ENCODE results near the gene C22orf23.

Gene C22orf23

DNA sequence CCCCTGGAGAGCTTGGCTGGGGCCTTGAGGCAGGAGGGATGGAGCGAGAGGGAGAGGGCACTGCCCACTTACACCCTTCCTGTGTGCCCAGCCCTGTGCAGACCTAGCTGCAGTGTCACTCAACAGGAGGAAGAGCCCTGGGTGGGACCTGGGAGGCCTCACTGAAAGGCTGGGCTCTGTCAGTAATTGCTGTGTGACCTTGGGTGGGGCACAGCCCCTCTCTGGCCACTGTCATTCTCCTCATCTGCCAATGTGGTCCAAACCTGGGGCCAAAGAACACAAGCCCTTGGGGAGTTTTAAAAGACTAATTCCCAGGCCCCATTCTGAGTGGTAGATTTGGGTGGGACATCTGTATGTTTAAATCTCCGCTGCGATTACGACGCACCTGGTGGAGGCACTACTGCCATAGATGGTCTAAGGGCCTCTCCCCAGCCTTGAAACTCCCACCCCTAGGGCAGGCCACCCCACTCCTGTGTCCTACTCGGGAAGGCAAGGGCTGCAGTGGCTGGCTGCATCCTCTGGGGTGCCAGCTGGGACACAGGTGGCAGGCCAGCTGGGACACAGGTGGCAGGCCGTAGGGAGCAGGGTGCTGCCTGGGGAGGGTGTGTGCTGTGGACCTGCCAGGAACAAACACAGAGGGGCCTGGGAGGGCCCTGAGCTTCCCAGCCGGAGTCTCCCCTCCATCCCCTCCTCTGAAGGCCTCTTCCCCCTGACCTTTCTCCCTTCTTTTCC lies 43.3 kb upstream of the C22orf23 start:
- Histone ChIP-seq H3K27me3 (ENCODE audit: insufficient read depth, low read length) (no peaks in the 10 kb centered on the region), H3K4me3 (ENCODE audit: low read depth, low read length) (no peak overlapping the region), H3K14ac (ENCODE audit: low read length) (no peak overlapping the region), H3K27ac (ENCODE audit: low read depth, low read length) (no peak overlapping the region), H4K12ac (ENCODE audit: low read depth, low read length) (no peak overlapping the region), H4K8ac (ENCODE audit: low read depth, low read length) (no peak overlapping the region), H3K9ac (ENCODE audit: low read length) (no peak overlapping the region), H3K9me3 (ENCODE audit: insufficient read depth, low read depth, low read length) (no peaks in the 10 kb centered on the region), H3K4me2 (ENCODE audit: low read length) (no peak overlapping the region), H3K23ac (ENCODE audit: low read length) (no peak overlapping the region), H3K36me3 (ENCODE audit: control insufficient read depth in 1 of 2, insufficient read depth in 2 of 2, low read length in 2 of 2) (no peaks in the 10 kb centered on the region), H2BK12ac (ENCODE audit: low read length) (no peak overlapping the region), H3K79me1 (ENCODE audit: low read length) (no peaks in the 10 kb centered on the region), H2BK5ac (ENCODE audit: low read depth, low read length, poor library complexity) (no peak overlapping the region), H3K4ac (ENCODE audit: low read depth, low read length) (no peak overlapping the region), H2AFZ (ENCODE audit: insufficient read depth, low read length, poor library complexity) (no peak overlapping the region), H2AK5ac (ENCODE audit: low read length) (no peak overlapping the region), H4K91ac (ENCODE audit: low read depth, low read length) (no peak overlapping the region), H3K4me1 (ENCODE audit: control insufficient read depth in 1 of 2, insufficient read depth in 2 of 2, low read length in 2 of 2) (no peaks in the 10 kb centered on the region), H3K79me2 (ENCODE audit: control insufficient read depth, insufficient read depth, low read length, poor library complexity) (no peaks in the 10 kb centered on the region), H3K18ac (ENCODE audit: low read length) (no peak overlapping the region), H2BK120ac (ENCODE audit: insufficient read depth, low read length, poor library complexity) (no peak overlapping the region)
- DNase-seq: no peak
- no CpG with 5 or more reads among the region's 8 CpGs for WGBS (ENCODE audit: extremely low coverage, insufficient coverage, insufficient read length)

DNA sequence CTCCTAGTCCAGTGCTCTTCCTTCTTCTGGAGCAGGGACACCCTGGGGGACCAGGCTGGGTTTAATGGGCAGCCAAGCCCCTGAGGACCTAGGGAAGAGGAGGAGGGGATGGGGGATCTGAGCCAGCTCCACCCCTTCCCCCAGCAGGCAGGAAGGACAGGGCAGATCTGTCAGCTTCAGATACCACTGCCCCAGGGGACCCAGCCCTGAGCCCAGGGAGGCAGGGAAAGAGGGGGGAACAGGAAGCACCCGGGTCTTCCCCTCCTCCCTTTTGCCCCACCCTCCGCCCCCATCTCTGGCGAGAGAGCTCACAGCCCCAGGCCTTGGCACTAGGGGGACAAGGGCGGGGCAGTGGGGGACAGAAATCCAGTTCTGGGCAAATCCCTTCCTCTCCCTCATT lies 42.7 kb upstream of the C22orf23 start:
- Histone ChIP-seq H3K27me3 (ENCODE audit: insufficient read depth, low read length) (no peaks in the 10 kb centered on the region), H3K4ac (ENCODE audit: low read depth, low read length) (no peak overlapping the region), H4K91ac (ENCODE audit: low read depth, low read length) (no peak overlapping the region), H3K4me2 (ENCODE audit: low read length) (no peak overlapping the region), H3K27ac (ENCODE audit: low read depth, low read length) (no peak overlapping the region), H2AK5ac (ENCODE audit: low read length) (no peak overlapping the region), H3K79me2 (ENCODE audit: control insufficient read depth, insufficient read depth, low read length, poor library complexity) (no peaks in the 10 kb centered on the region), H3K14ac (ENCODE audit: low read length) (no peak overlapping the region), H2AFZ (ENCODE audit: insufficient read depth, low read length, poor library complexity) (no peak overlapping the region), H3K4me3 (ENCODE audit: low read depth, low read length) (no peak overlapping the region), H3K23ac (ENCODE audit: low read length) (no peak overlapping the region), H3K36me3 (ENCODE audit: control insufficient read depth in 1 of 2, insufficient read depth in 2 of 2, low read length in 2 of 2) (no peaks in the 10 kb centered on the region), H2BK120ac (ENCODE audit: insufficient read depth, low read length, poor library complexity) (no peak overlapping the region), H2BK12ac (ENCODE audit: low read length) (no peak overlapping the region), H3K9ac (ENCODE audit: low read length) (no peak overlapping the region), H3K18ac (ENCODE audit: low read length) (no peak overlapping the region), H4K12ac (ENCODE audit: low read depth, low read length) (no peak overlapping the region), H4K8ac (ENCODE audit: low read depth, low read length) (no peak overlapping the region), H3K4me1 (ENCODE audit: control insufficient read depth in 1 of 2, insufficient read depth in 2 of 2, low read length in 2 of 2) (no peaks in the 10 kb centered on the region), H2BK5ac (ENCODE audit: low read depth, low read length, poor library complexity) (no peak overlapping the region), H3K79me1 (ENCODE audit: low read length) (no peaks in the 10 kb centered on the region), H3K9me3 (ENCODE audit: insufficient read depth, low read depth, low read length) (no peaks in the 10 kb centered on the region)
- no CpG with 5 or more reads among the region's 4 CpGs for WGBS (ENCODE audit: extremely low coverage, insufficient coverage, insufficient read length)
- DNase-seq: no peak

DNA sequence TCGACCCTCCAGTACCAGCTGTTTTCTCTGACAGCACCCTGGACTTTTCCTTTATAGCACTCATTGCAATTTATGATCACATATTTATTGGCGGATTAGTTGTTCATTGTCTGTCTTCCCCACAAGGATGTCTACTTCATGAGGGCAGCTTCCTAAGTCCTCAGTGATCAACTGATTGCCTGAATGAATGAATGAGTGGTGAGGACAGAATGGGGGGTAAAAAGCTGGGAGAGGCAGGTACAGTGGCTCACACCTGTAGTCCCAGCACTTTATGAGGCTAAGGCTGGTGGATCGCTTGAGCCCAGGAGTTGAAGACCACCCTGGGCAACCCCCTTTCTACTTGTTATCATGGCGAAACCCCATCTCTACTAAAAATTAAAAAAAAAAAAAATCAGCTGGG lies 42.1 kb upstream of the C22orf23 start:
- no peak overlapping the region for H4K91ac ChIP-seq (ENCODE audit: low read depth, low read length)
- no CpG with 5 or more reads among the region's 4 CpGs for WGBS (ENCODE audit: extremely low coverage, insufficient coverage, insufficient read length)

DNA sequence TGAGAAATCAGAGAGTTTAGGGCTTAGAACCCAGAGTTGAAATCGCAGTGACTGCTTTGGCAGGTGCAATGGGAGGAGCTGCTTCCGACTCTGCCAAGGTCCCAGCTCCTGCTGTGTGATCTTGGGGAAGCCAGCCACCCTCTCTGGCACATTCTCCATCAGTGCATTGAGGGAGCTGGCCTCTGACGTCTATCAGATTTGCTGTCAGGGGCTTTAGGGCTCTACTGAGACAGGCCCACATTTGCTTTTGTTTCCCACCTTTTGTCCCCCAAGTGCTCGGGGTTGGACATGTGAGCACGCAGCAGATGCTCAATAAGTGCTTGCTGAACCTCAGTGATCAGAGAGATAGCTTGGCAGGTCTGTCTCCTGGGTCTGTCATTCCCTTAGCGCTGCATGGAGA lies 41.6 kb upstream of the C22orf23 start:
- H3K14ac ChIP-seq (ENCODE audit: low read length): no peak overlapping the region
- no CpG with 5 or more reads among the region's 6 CpGs for WGBS (ENCODE audit: extremely low coverage, insufficient coverage, insufficient read length)
- no peaks in the 10 kb centered on the region for H3K9me3 ChIP-seq (ENCODE audit: insufficient read depth, low read depth, low read length)
- H3K4me1 ChIP-seq (ENCODE audit: control insufficient read depth in 1 of 2, insufficient read depth in 2 of 2, low read length in 2 of 2): no peaks in the 10 kb centered on the region
- H3K9ac ChIP-seq (ENCODE audit: low read length): no peak overlapping the region
- H2AK5ac ChIP-seq (ENCODE audit: low read length): no peak overlapping the region
- no peaks in the 10 kb centered on the region for H3K27me3 ChIP-seq (ENCODE audit: insufficient read depth, low read length)
- H3K4me2 ChIP-seq (ENCODE audit: low read length): no peak overlapping the region
- H3K27ac ChIP-seq (ENCODE audit: low read depth, low read length): no peak overlapping the region
- no peak overlapping the region for H2BK5ac ChIP-seq (ENCODE audit: low read depth, low read length, poor library complexity)
- H2BK120ac ChIP-seq (ENCODE audit: insufficient read depth, low read length, poor library complexity): no peak overlapping the region
- no peak overlapping the region for H4K8ac ChIP-seq (ENCODE audit: low read depth, low read length)
- H2AFZ ChIP-seq (ENCODE audit: insufficient read depth, low read length, poor library complexity): no peak overlapping the region
- H2BK12ac ChIP-seq (ENCODE audit: low read length): no peak overlapping the region
- H3K4ac ChIP-seq (ENCODE audit: low read depth, low read length): no peak overlapping the region
- no peaks in the 10 kb centered on the region for H3K79me2 ChIP-seq (ENCODE audit: control insufficient read depth, insufficient read depth, low read length, poor library complexity)
- no peak overlapping the region for H3K4me3 ChIP-seq (ENCODE audit: low read depth, low read length)
- H3K36me3 ChIP-seq (ENCODE audit: control insufficient read depth in 1 of 2, insufficient read depth in 2 of 2, low read length in 2 of 2): no peaks in the 10 kb centered on the region
- H3K79me1 ChIP-seq (ENCODE audit: low read length): no peaks in the 10 kb centered on the region
- H3K23ac ChIP-seq (ENCODE audit: low read length): no peak overlapping the region
- no peak overlapping the region for H4K91ac ChIP-seq (ENCODE audit: low read depth, low read length)
- H3K18ac ChIP-seq (ENCODE audit: low read length): no peak overlapping the region
- H4K12ac ChIP-seq (ENCODE audit: low read depth, low read length): no peak overlapping the region
- DNase-seq: no peak

More for the DNA sequence above, 42.1 kb upstream of the C22orf23 start:
- Histone ChIP-seq H2BK120ac (ENCODE audit: insufficient read depth, low read length, poor library complexity) (no peak overlapping the region), H2AK5ac (ENCODE audit: low read length) (no peak overlapping the region), H4K8ac (ENCODE audit: low read depth, low read length) (no peak overlapping the region), H3K14ac (ENCODE audit: low read length) (no peak overlapping the region), H3K23ac (ENCODE audit: low read length) (no peak overlapping the region), H3K79me2 (ENCODE audit: control insufficient read depth, insufficient read depth, low read length, poor library complexity) (no peaks in the 10 kb centered on the region), H3K4me2 (ENCODE audit: low read length) (no peak overlapping the region), H3K36me3 (ENCODE audit: control insufficient read depth in 1 of 2, insufficient read depth in 2 of 2, low read length in 2 of 2) (no peaks in the 10 kb centered on the region), H4K12ac (ENCODE audit: low read depth, low read length) (no peak overlapping the region), H2AFZ (ENCODE audit: insufficient read depth, low read length, poor library complexity) (no peak overlapping the region), H3K79me1 (ENCODE audit: low read length) (no peaks in the 10 kb centered on the region), H3K4me3 (ENCODE audit: low read depth, low read length) (no peak overlapping the region), H2BK5ac (ENCODE audit: low read depth, low read length, poor library complexity) (no peak overlapping the region), H3K9me3 (ENCODE audit: insufficient read depth, low read depth, low read length) (no peaks in the 10 kb centered on the region), H3K18ac (ENCODE audit: low read length) (no peak overlapping the region), H3K27me3 (ENCODE audit: insufficient read depth, low read length) (no peaks in the 10 kb centered on the region), H3K4ac (ENCODE audit: low read depth, low read length) (no peak overlapping the region), H3K27ac (ENCODE audit: low read depth, low read length) (no peak overlapping the region), H3K9ac (ENCODE audit: low read length) (no peak overlapping the region), H2BK12ac (ENCODE audit: low read length) (no peak overlapping the region), H3K4me1 (ENCODE audit: control insufficient read depth in 1 of 2, insufficient read depth in 2 of 2, low read length in 2 of 2) (no peaks in the 10 kb centered on the region)
- no peak for DNase-seq
